Skeletal muscle tissue (tissue), 4 donors: ENCODE measurements around the gene VAV2. TPM values are rescaled to one million over a fixed set of nuclear protein-coding genes. Genes with fewer than 3 reads are reported as not detected.

Experiments used
- H3K27ac ChIP-seq: one replicate; pipeline ENCODE4 v1.7.0; 2013; ENCODE audit warnings: mild to moderate bottlenecking, low read depth, low read length, inconsistent platforms
- H3K27me3 ChIP-seq, 3 donors: one replicate each; pipeline ENCODE4 v1.7.0; 2013; ENCODE audit warnings: low read length in 3 of 3; ENCODE audit not compliant: control insufficient read depth in 3 of 3, insufficient read depth in 3 of 3
- H3K36me3 ChIP-seq, 3 donors: one replicate each; pipeline ENCODE4 v1.7.0; 2013; ENCODE audit warnings: low read length in 3 of 3; ENCODE audit not compliant: control insufficient read depth in 3 of 3, insufficient read depth in 3 of 3
- H3K4me1 ChIP-seq, 3 donors: one replicate each; pipeline ENCODE4 v1.7.0; 2013; ENCODE audit warnings: low read length in 3 of 3, mild to moderate bottlenecking in 3 of 3; ENCODE audit not compliant: control insufficient read depth in 3 of 3, insufficient read depth in 3 of 3
- H3K4me3 ChIP-seq, 3 donors: one replicate each; pipeline ENCODE4 v1.7.0; 2013; ENCODE audit warnings: low read length in 3 of 3
- H3K9ac ChIP-seq, 3 donors: one replicate each; pipeline ENCODE4 v1.7.0; 2013; ENCODE audit warnings: low read length in 3 of 3, mild to moderate bottlenecking in 3 of 3, moderate library complexity in 2 of 3, low read depth in 1 of 3
- H3K9me3 ChIP-seq, 3 donors: one replicate each; pipeline ENCODE4 v1.7.0; 2013; ENCODE audit warnings: low read length in 3 of 3; ENCODE audit not compliant: control insufficient read depth in 3 of 3
- total RNA-seq: library from RNA; depleted of rRNA; stranded (reverse); fragments of >200 nt; gene quantifications from one replicate; pipeline ENCODE4 v1.2.3, GENCODE V29; 2014
- donor health status: Osteomylitis.

The VAV2 gene
- total RNA-seq, 1 donor from 2014 or later = 9.9 TPM

GRCh38 chr9:134007571-134007970 is 15.4 kb upstream of the VAV2 start:
- H3K9ac ChIP-seq = no peak overlapping the region
- H3K9me3 ChIP-seq = no peaks in the 10 kb centered on the region
- H3K4me3 ChIP-seq = no peak overlapping the region
- H3K4me1 ChIP-seq = peaks cover 0 to 11% (median 7%) of the 10 kb centered on the region in 3 donors
- H3K36me3 ChIP-seq = no peaks in the 10 kb centered on the region
- peaks cover 9 to 53% (median 31%) of the 10 kb centered on the region in 3 donors for H3K27me3 ChIP-seq
- no peak overlapping the region for H3K27ac ChIP-seq

- no peaks in the 10 kb centered on the region for H3K36me3 ChIP-seq
- no peak overlapping the region for H3K4me3 ChIP-seq
- peaks cover 0 to 11% (median 7%) of the 10 kb centered on the region in 3 donors for H3K4me1 ChIP-seq
- no peak overlapping the region for H3K9ac ChIP-seq
- H3K9me3 ChIP-seq = no peaks in the 10 kb centered on the region
- H3K27ac ChIP-seq = no peak overlapping the region
- H3K27me3 ChIP-seq = peaks cover 9 to 53% (median 31%) of the 10 kb centered on the region in 3 donors
Observed at GRCh38 chr9:134007150-134007549, 15.0 kb upstream of the VAV2 start.

GRCh38 chr9:134005381-134005780 is 13.3 kb upstream of the VAV2 start:
- Histone ChIP-seq H3K4me1 (peaks cover 0 to 6% (median 2%) of the 10 kb centered on the region in 3 donors), H3K9ac (no peak overlapping the region), H3K27me3 (peaks cover 9 to 52% (median 24%) of the 10 kb centered on the region in 3 donors), H3K9me3 (no peaks in the 10 kb centered on the region), H3K27ac (no peak overlapping the region), H3K4me3 (no peak overlapping the region), H3K36me3 (no peaks in the 10 kb centered on the region)

- H3K27me3 ChIP-seq = peaks cover 9 to 50% (median 24%) of the 10 kb centered on the region in 3 donors
- H3K36me3 ChIP-seq = no peaks in the 10 kb centered on the region
- no peak overlapping the region for H3K27ac ChIP-seq
- peaks cover 0 to 1% (median 0%) of the 10 kb centered on the region in 3 donors for H3K4me1 ChIP-seq
- H3K4me3 ChIP-seq = no peak overlapping the region
- no peaks in the 10 kb centered on the region for H3K9me3 ChIP-seq
- no peak overlapping the region for H3K9ac ChIP-seq
Observed at GRCh38 chr9:134004881-134005280, 12.8 kb upstream of the VAV2 start.

GRCh38 chr9:134004131-134004873 is 12.2 kb upstream of the VAV2 start:
- H3K4me1 ChIP-seq = no peaks in the 10 kb centered on the region
- H3K4me3 ChIP-seq = no peak overlapping the region
- H3K9me3 ChIP-seq = no peaks in the 10 kb centered on the region
- H3K27ac ChIP-seq = no peak overlapping the region
- peaks cover 9 to 52% (median 22%) of the 10 kb centered on the region in 3 donors for H3K27me3 ChIP-seq
- H3K36me3 ChIP-seq = no peaks in the 10 kb centered on the region
- no peak overlapping the region for H3K9ac ChIP-seq

GRCh38 chr9:134003237-134003636 is 11.1 kb upstream of the VAV2 start:
- H3K27ac ChIP-seq = no peak overlapping the region
- no peak overlapping the region for H3K9ac ChIP-seq
- no peaks in the 10 kb centered on the region for H3K9me3 ChIP-seq
- no peak overlapping the region for H3K4me3 ChIP-seq
- peaks cover 9 to 45% (median 15%) of the 10 kb centered on the region in 3 donors for H3K27me3 ChIP-seq
- no peaks in the 10 kb centered on the region for H3K4me1 ChIP-seq
- H3K36me3 ChIP-seq = no peaks in the 10 kb centered on the region

GRCh38 chr9:134002796-134003195 is 10.7 kb upstream of the VAV2 start:
- no peaks in the 10 kb centered on the region for H3K4me1 ChIP-seq
- no peaks in the 10 kb centered on the region for H3K9me3 ChIP-seq
- no peak overlapping the region for H3K27ac ChIP-seq
- H3K4me3 ChIP-seq = no peak overlapping the region
- H3K27me3 ChIP-seq = peaks cover 9 to 45% (median 13%) of the 10 kb centered on the region in 3 donors
- H3K9ac ChIP-seq = no peak overlapping the region
- H3K36me3 ChIP-seq = no peaks in the 10 kb centered on the region

GRCh38 chr9:133999851-134000265 is 7.7 kb upstream of the VAV2 start:
- H3K9ac ChIP-seq = peak overlapping the region in 1 of 3 donors; percentile 25
- H3K4me3 ChIP-seq = no peak overlapping the region
- H3K9me3 ChIP-seq = no peaks in the 10 kb centered on the region
- H3K4me1 ChIP-seq = no peaks in the 10 kb centered on the region
- H3K36me3 ChIP-seq = no peaks in the 10 kb centered on the region
- H3K27me3 ChIP-seq = peaks cover 6 to 39% (median 11%) of the 10 kb centered on the region in 3 donors
- no peak overlapping the region for H3K27ac ChIP-seq

GRCh38 chr9:133998915-133999595 is 6.9 kb upstream of the VAV2 start:
- H3K9me3 ChIP-seq = no peaks in the 10 kb centered on the region
- H3K27me3 ChIP-seq = peaks cover 1 to 39% (median 14%) of the 10 kb centered on the region in 3 donors
- H3K4me1 ChIP-seq = peaks cover 0 to 3% (median 3%) of the 10 kb centered on the region in 3 donors
- no peak overlapping the region for H3K9ac ChIP-seq
- no peak overlapping the region for H3K4me3 ChIP-seq
- H3K27ac ChIP-seq = no peak overlapping the region
- no peaks in the 10 kb centered on the region for H3K36me3 ChIP-seq

GRCh38 chr9:133997584-133997983 is 5.5 kb upstream of the VAV2 start:
- H3K9me3 ChIP-seq = no peaks in the 10 kb centered on the region
- H3K27ac ChIP-seq = no peak overlapping the region
- peaks cover 10 to 12% (median 11%) of the 10 kb centered on the region in 3 donors for H3K4me1 ChIP-seq
- H3K4me3 ChIP-seq = no peak overlapping the region
- no peaks in the 10 kb centered on the region for H3K36me3 ChIP-seq
- peaks cover 7 to 42% (median 24%) of the 10 kb centered on the region in 3 donors for H3K27me3 ChIP-seq
- no peak overlapping the region for H3K9ac ChIP-seq
